GM06990 (cell line): ENCODE data around the gene THADA.

ENCODE experiments used
- DNase-seq: peaks from one replicate; pipeline ENCODE4 v3.0.0-alpha.2; 2011; ENCODE audit not compliant: insufficient read length; ENCODE audit errors: extremely low read depth
- H3K27me3 ChIP-seq: replicated peaks from 2 replicates; pipeline ENCODE4 v1.6.0; 2011; ENCODE audit warnings: low read length; ENCODE audit not compliant: control insufficient read depth, insufficient read depth
- H3K36me3 ChIP-seq: 2 replicates; pipeline ENCODE4 v1.5.1; 2011; ENCODE audit warnings: low read length; ENCODE audit not compliant: control insufficient read depth, insufficient read depth
- H3K4me3 ChIP-seq: replicated peaks from 2 replicates; pipeline ENCODE4 v1.5.1; 2011; ENCODE audit warnings: low read depth, mild to moderate bottlenecking, control low read depth, low read length
- TF ChIP-seq, protein P1 (sequence below): IDR thresholded peaks from 2 replicates; pipeline ENCODE4 v1.5.1; 2011; ENCODE audit warnings: low read length, control low read depth, mild to moderate bottlenecking, inconsistent platforms; ENCODE audit not compliant: insufficient read depth, poor library complexity, severe bottlenecking

Gene THADA

DNA sequence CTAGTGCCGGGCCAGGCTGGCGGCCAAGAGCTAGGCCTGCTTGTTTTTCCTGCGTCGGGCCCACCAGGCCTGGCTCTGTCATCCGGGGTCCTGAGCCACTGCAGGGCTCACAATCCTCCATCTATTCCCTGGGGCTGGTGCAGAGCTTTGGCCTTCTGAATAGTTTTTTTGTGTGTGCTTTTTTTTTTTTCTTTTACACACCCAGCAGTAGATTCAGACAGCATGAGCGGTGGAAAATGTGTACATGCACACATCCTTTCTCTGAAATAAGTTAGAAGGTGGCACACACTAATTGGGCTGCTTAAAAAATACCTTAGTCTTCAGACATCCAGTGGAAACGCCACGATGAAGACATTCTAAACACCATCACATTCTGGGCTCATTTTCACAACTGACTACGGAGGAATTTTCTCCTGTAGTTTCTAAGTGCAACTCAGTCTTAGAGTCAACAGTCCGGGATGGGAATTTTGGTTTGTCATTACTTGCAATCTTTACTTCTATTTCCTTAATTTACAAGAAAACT lies 375.5 kb downstream of the THADA start:
- TF ChIP-seq, protein P1, sequence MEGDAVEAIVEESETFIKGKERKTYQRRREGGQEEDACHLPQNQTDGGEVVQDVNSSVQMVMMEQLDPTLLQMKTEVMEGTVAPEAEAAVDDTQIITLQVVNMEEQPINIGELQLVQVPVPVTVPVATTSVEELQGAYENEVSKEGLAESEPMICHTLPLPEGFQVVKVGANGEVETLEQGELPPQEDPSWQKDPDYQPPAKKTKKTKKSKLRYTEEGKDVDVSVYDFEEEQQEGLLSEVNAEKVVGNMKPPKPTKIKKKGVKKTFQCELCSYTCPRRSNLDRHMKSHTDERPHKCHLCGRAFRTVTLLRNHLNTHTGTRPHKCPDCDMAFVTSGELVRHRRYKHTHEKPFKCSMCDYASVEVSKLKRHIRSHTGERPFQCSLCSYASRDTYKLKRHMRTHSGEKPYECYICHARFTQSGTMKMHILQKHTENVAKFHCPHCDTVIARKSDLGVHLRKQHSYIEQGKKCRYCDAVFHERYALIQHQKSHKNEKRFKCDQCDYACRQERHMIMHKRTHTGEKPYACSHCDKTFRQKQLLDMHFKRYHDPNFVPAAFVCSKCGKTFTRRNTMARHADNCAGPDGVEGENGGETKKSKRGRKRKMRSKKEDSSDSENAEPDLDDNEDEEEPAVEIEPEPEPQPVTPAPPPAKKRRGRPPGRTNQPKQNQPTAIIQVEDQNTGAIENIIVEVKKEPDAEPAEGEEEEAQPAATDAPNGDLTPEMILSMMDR, result no peak
- Histone ChIP-seq H3K36me3 (peaks cover 8% of the 10 kb centered on the region), H3K27me3 (no peaks in the 10 kb centered on the region), H3K4me3 (peak overlapping the region; percentile 90)
- no peak for DNase-seq

DNA sequence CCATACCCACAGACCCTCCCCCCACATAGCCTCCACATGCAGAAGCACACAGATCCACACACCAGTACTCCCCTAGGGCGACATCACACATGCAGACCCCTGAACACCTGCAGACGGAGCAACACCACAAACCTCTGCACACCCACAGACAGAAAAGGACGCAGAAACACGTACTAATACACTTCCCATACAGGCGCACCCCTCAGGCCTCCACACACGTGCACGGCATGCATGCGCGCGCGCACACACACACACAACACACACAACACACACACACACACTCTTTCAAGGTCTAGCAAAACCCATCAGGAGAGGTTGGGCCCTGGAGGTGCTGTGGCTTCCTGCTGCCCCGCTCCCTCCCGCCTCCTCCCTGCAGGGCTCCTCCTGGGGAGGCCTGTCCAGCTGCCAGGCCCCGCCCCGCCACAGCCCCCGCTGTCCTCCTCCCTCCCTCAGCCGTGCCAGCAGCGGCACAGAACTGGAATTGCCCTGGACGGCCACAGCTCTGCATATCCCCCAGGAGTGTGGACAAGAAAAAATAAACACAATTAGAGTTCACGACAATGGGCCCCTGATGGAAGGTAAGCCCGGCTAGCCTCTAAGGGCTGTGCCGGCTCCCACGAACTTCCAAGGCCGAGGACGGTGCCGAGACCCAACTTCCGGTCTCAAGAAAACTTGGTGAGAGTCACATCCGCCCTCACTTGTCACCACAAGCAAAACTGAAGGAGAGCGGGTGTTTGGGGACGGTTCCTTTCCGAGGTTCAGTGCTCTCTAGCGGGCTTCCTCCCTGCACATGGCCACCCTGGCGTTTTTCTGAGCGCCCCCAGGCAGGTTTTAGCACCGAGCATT lies 376.2 kb downstream of the THADA start:
- Histone ChIP-seq H3K27me3 (no peaks in the 10 kb centered on the region), H3K4me3 (peak overlapping the region; percentile 90), H3K36me3 (peaks cover 3% of the 10 kb centered on the region)
- TF ChIP-seq, protein P1, result peak; percentile 31
- peak; percentile 88 for DNase-seq

DNA sequence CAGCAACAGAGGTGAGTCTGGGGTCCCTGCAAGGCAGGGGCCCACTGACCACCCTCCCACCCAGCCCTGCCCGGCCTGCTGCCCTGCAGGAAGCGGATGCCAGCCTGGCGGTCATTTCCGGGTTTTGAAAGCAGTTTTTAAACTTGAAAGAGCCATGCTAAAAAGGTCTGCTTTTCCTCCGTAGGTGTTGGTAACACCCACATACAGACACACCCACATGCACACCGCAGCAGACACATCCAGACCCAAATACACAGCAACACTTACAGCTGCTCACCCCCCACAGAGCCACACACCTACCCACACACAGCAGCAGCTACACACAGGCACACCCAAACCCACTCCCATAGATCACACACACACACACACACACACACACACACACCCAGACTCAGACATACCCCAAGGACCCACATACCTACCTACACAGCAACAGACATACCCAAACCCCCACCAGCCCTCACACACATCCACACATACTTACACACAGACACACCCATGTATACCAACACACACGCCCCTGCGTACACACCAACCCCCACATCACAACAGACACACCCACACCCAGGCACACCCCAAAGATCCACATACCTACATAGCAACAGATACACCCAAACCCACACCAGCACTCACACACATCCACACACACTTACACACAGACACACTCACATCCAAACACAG lies 377.0 kb downstream of the THADA start:
- TF ChIP-seq, protein P1, result no peak
- no peaks in the 10 kb centered on the region for H3K27me3 ChIP-seq
- peak overlapping the region; percentile 90 for H3K4me3 ChIP-seq
- no peaks in the 10 kb centered on the region; the same call in 1 of the 2 replicates for H3K36me3 ChIP-seq
- DNase-seq, result peak; percentile 76

DNA sequence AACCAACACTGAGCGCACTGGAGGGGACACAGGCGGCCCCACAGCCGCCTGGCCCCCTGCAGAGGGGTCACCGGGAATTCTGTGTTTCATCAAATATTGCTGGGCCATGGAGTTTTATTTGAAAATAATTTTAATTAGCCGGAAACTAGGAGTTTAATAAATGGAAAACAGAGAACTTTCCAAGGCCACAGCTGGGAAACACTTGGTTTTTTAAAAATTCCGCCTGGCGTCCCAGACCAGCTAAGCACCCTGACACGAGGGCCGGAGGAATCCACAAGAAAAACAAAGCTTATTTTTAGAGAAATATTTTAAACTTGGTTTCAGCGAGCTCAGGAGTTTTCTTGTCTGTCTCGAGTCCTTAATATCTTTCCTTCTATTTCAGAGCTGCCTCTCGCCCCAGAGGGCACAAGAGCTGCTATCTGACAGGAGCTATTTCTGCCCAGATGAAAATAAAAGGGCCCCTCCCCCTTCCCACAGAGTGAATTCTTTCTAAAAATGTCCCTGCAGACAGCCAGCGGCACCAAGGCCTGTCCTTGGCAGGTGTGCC lies 377.6 kb downstream of the THADA start:
- H3K36me3 ChIP-seq, result no peaks in the 10 kb centered on the region; the same call in 1 of the 2 replicates
- H3K27me3 ChIP-seq, result no peaks in the 10 kb centered on the region
- H3K4me3 ChIP-seq, result peak overlapping the region; percentile 90
- TF ChIP-seq, protein P1, result no peak
- DNase-seq, result no peak

DNA sequence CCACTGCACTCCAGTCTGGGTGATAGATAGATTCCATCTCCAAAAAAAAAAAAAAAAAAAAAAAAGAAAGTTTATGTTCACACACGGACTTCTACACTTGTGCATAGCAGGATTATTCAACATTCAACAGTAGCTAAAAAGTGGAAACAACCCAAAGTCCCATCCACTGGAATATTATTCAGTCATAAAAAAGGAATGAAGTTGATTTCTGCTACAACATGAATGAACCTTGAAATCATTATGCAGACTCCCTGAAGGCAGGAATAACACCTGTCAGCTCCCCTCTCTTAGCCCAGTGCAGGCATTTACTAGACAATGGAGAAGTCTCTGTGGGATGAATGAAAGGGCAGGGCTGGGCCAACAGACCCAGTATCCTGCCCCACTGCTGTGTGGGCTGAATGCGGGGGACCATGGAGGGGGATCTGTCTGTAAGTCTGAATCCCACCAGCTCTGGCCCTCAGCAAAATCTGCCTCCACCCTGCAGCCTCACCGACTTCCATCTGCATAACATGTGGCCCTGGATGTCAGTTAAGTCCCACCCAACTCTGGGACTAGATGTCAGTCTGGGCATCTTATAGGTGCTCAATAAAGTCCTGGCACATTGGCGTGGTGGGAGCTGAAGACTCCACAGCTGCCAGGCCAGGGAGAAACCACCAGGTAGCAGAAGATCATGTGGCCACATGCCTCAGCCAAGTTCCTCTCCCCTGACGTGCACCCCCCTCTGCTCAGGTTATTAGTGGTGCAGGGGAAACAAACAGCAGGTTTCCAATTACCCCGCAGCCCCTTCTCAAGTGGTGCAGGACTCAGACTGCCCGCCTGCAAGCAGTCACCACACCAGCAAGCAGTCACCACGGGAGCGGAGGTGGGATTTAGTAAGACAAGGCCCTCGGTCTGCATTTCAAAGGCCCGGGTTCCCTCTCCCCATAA lies 378.3 kb downstream of the THADA start:
- H3K4me3 ChIP-seq, result no peak overlapping the region
- TF ChIP-seq, protein P1, result no peak
- DNase-seq, result no peak

More for the DNA sequence above, 378.3 kb downstream of the THADA start:
- no peaks in the 10 kb centered on the region for H3K27me3 ChIP-seq
- H3K36me3 ChIP-seq, result no peaks in the 10 kb centered on the region
